ENCODE data around the gene DGKD. TPM values are rescaled to one million over a fixed set of nuclear protein-coding genes. Genes with fewer than 3 reads are reported as not detected.
"Not testable (repeated sequence)": the region's sequence is repeated elsewhere in the genome, so short reads cannot be mapped to it uniquely, and the experiment has no call there.

The DGKD gene
- total and polyA plus RNA-seq, 4 donors: 8.9 to 250 (median 68.3) TPM

DNA sequence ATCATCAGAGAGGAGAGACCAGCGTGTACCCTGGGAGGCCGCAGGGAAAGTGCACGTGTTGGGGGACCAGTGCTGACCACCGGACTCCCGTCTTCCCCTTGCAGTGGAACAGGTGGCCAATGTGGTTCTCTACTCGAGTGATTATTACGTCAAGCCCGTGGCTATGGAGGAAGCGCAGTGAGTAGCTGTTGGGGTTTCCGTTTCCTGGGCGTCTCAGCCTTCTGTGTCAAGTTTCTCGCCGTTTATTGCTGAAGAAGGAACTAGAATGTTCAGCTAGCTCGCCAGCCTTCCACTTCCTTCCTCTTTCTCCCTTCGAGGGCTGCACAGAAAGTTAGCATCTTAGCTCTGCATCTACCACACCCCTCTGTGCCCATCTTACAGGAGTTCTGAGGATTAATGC lies 22.8 kb upstream of the DGKD start:
- H3K4me3 ChIP-seq (ENCODE audit: low read length in 2 of 2): no peak overlapping the region
- no peaks in the 10 kb centered on the region for H3K36me3 ChIP-seq (ENCODE audit: control insufficient read depth in 1 of 2, insufficient read depth in 2 of 2, low read length in 1 of 2)
- H3K27ac ChIP-seq (ENCODE audit: low read depth in 1 of 2, low read length in 2 of 2): no peak overlapping the region
- no peaks in the 10 kb centered on the region for H3K9me3 ChIP-seq (ENCODE audit: control insufficient read depth, low read length)
- ATAC-seq (ENCODE audit: low FRiP score) (peak; percentile 73), DNase-seq (peak in 1 of 2 donors; percentile 86)
- no peaks in the 10 kb centered on the region for H3K4me1 ChIP-seq (ENCODE audit: control insufficient read depth in 1 of 2, insufficient read depth in 2 of 2, low read length in 2 of 2)
- intact Hi-C loops (cut with DNase I): no loop called here
- no peaks in the 10 kb centered on the region for H3K27me3 ChIP-seq (ENCODE audit: control insufficient read depth in 1 of 2, insufficient read depth in 2 of 2, low read length in 1 of 2)
- WGBS, 2 donors: 87% methylated on average over 15 of the region's 15 CpGs

- DNase-seq: no peak
- Histone ChIP-seq H3K27ac (ENCODE audit: low read depth in 1 of 2, low read length in 2 of 2) (no peak overlapping the region), H3K4me1 (ENCODE audit: control insufficient read depth in 1 of 2, insufficient read depth in 2 of 2, low read length in 2 of 2) (no peaks in the 10 kb centered on the region), H3K4me3 (ENCODE audit: low read length in 2 of 2) (no peak overlapping the region), H3K9me3 (ENCODE audit: control insufficient read depth, low read length) (no peaks in the 10 kb centered on the region), H3K36me3 (ENCODE audit: control insufficient read depth in 1 of 2, insufficient read depth in 2 of 2, low read length in 1 of 2) (no peaks in the 10 kb centered on the region), H3K27me3 (ENCODE audit: control insufficient read depth in 1 of 2, insufficient read depth in 2 of 2, low read length in 1 of 2) (no peaks in the 10 kb centered on the region)
- 84 to 88% methylated on average over 4 of the region's 4 CpGs for WGBS, 2 donors
- intact Hi-C loops (cut with DNase I): no loop called here
- no peak for ATAC-seq (ENCODE audit: low FRiP score)
Observed at GRCh38 chr2:233332125-233332524, 22.2 kb upstream of the DGKD start.

DNA sequence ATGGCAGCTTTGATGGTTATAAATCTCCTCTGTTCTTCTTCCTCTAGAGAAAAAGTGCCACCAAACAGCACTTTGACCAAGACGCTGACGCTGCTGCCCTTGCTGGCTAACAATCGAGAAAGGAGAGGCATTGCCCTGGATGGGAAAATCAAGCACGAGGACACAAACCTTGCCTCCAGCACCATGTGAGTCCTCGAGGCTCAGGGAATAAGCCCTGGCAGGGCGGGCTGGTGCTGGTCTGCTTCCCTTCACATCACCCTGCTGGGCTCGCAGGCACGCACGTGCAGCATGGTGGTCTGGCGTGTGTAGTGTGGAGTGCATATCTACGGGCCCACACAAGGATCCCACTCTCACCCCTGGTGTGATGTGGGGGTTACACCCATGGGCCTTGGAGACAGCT lies 19.4 kb upstream of the DGKD start:
- Histone ChIP-seq H3K4me3 (ENCODE audit: low read length in 2 of 2) (no peak overlapping the region), H3K36me3 (ENCODE audit: control insufficient read depth in 1 of 2, insufficient read depth in 2 of 2, low read length in 1 of 2) (no peaks in the 10 kb centered on the region), H3K27me3 (ENCODE audit: control insufficient read depth in 1 of 2, insufficient read depth in 2 of 2, low read length in 1 of 2) (no peaks in the 10 kb centered on the region), H3K9me3 (ENCODE audit: control insufficient read depth, low read length) (no peaks in the 10 kb centered on the region), H3K4me1 (ENCODE audit: control insufficient read depth in 1 of 2, insufficient read depth in 2 of 2, low read length in 2 of 2) (no peaks in the 10 kb centered on the region), H3K27ac (ENCODE audit: low read depth in 1 of 2, low read length in 2 of 2) (no peak overlapping the region)
- peak in 1 of 2 donors; percentile 47 for DNase-seq
- no peak for ATAC-seq (ENCODE audit: low FRiP score)
- WGBS, 2 donors: 87 to 90% methylated on average over 11 of the region's 11 CpGs
- intact Hi-C loops (cut with DNase I): no loop called here

GRCh38 chr2:233336091-233336490 lies 18.2 kb upstream of the DGKD start:
- H3K9me3 ChIP-seq (ENCODE audit: control insufficient read depth, low read length); H3K4me3 ChIP-seq (ENCODE audit: low read length in 2 of 2); H3K27ac ChIP-seq (ENCODE audit: low read depth in 1 of 2, low read length in 2 of 2); ATAC-seq (ENCODE audit: low FRiP score); intact Hi-C loops (cut with DNase I); H3K4me1 ChIP-seq (ENCODE audit: control insufficient read depth in 1 of 2, insufficient read depth in 2 of 2, low read length in 2 of 2); H3K36me3 ChIP-seq (ENCODE audit: control insufficient read depth in 1 of 2, insufficient read depth in 2 of 2, low read length in 1 of 2); H3K27me3 ChIP-seq (ENCODE audit: control insufficient read depth in 1 of 2, insufficient read depth in 2 of 2, low read length in 1 of 2): not testable (repeated sequence)
- 92 to 95% methylated on average over 13 of the region's 13 CpGs for WGBS, 2 donors
- DNase-seq: peak in 1 of 2 donors; percentile 56

- no peaks in the 10 kb centered on the region for H3K9me3 ChIP-seq (ENCODE audit: control insufficient read depth, low read length)
- 90 to 94% methylated on average over 5 of the region's 5 CpGs for WGBS, 2 donors
- ATAC-seq (ENCODE audit: low FRiP score) (no peak), DNase-seq (no peak)
- no peaks in the 10 kb centered on the region for H3K4me1 ChIP-seq (ENCODE audit: control insufficient read depth in 1 of 2, insufficient read depth in 2 of 2, low read length in 2 of 2)
- H3K27me3 ChIP-seq (ENCODE audit: control insufficient read depth in 1 of 2, insufficient read depth in 2 of 2, low read length in 1 of 2): no peaks in the 10 kb centered on the region
- H3K27ac ChIP-seq (ENCODE audit: low read depth in 1 of 2, low read length in 2 of 2): no peak overlapping the region
- H3K4me3 ChIP-seq (ENCODE audit: low read length in 2 of 2): no peak overlapping the region
- intact Hi-C loops (cut with DNase I): no loop called here
- no peaks in the 10 kb centered on the region for H3K36me3 ChIP-seq (ENCODE audit: control insufficient read depth in 1 of 2, insufficient read depth in 2 of 2, low read length in 1 of 2)
Observed at GRCh38 chr2:233336541-233336940, 17.8 kb upstream of the DGKD start.

GRCh38 chr2:233338046-233338445 lies 16.2 kb upstream of the DGKD start:
- no peak for DNase-seq
- intact Hi-C loops (cut with DNase I): no loop called here
- no peak overlapping the region for H3K4me3 ChIP-seq (ENCODE audit: low read length in 2 of 2)
- no peaks in the 10 kb centered on the region for H3K9me3 ChIP-seq (ENCODE audit: control insufficient read depth, low read length)
- no peaks in the 10 kb centered on the region for H3K36me3 ChIP-seq (ENCODE audit: control insufficient read depth in 1 of 2, insufficient read depth in 2 of 2, low read length in 1 of 2)
- ATAC-seq (ENCODE audit: low FRiP score): no peak
- no peaks in the 10 kb centered on the region for H3K4me1 ChIP-seq (ENCODE audit: control insufficient read depth in 1 of 2, insufficient read depth in 2 of 2, low read length in 2 of 2)
- no peaks in the 10 kb centered on the region for H3K27me3 ChIP-seq (ENCODE audit: control insufficient read depth in 1 of 2, insufficient read depth in 2 of 2, low read length in 1 of 2)
- 78 to 79% methylated on average over 5 of the region's 5 CpGs for WGBS, 2 donors
- H3K27ac ChIP-seq (ENCODE audit: low read depth in 1 of 2, low read length in 2 of 2): no peak overlapping the region

DNA sequence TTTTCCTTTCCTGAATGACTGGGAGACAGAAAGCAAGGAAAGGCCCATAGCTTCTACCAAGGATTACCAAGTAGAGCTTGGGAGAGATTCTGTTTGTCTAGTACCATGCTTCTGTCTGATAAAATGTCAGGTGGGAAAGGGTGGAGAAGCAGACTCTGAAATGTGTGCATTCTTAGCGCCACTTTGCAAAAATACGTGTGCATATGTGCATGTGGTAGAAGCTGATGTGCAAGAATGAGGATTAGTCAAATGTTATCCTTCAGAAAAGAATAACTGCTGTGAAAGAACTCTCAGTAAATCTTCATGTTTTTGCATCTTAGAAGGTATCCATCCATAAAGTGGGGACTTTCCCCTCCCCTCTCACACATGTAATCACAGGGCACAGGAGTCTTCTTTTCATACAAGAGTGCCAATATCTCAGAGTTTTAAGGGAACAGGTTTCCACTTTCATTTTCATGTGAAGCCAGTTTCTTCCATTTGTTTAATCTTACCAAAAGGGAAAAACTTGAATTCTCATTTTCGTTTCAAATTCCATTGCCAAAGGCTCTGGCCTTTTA lies 15.4 kb upstream of the DGKD start:
- no peak overlapping the region for H3K27ac ChIP-seq (ENCODE audit: low read depth in 1 of 2, low read length in 2 of 2)
- WGBS, 2 donors: 89 to 92% methylated on average over 3 of the region's 3 CpGs
- intact Hi-C loops (cut with DNase I): no loop called here
- no peak for ATAC-seq (ENCODE audit: low FRiP score)
- H3K4me3 ChIP-seq (ENCODE audit: low read length in 2 of 2): no peak overlapping the region
- no peaks in the 10 kb centered on the region for H3K36me3 ChIP-seq (ENCODE audit: control insufficient read depth in 1 of 2, insufficient read depth in 2 of 2, low read length in 1 of 2)
- DNase-seq: no peak
- no peaks in the 10 kb centered on the region for H3K27me3 ChIP-seq (ENCODE audit: control insufficient read depth in 1 of 2, insufficient read depth in 2 of 2, low read length in 1 of 2)
- no peaks in the 10 kb centered on the region for H3K4me1 ChIP-seq (ENCODE audit: control insufficient read depth in 1 of 2, insufficient read depth in 2 of 2, low read length in 2 of 2)
- no peaks in the 10 kb centered on the region for H3K9me3 ChIP-seq (ENCODE audit: control insufficient read depth, low read length)

GRCh38 chr2:233339427-233339826 lies 14.9 kb upstream of the DGKD start:
- 65 to 79% methylated on average over 3 of the region's 3 CpGs for WGBS, 2 donors
- Histone ChIP-seq H3K27me3 (ENCODE audit: control insufficient read depth in 1 of 2, insufficient read depth in 2 of 2, low read length in 1 of 2) (no peaks in the 10 kb centered on the region), H3K4me1 (ENCODE audit: control insufficient read depth in 1 of 2, insufficient read depth in 2 of 2, low read length in 2 of 2) (no peaks in the 10 kb centered on the region), H3K9me3 (ENCODE audit: control insufficient read depth, low read length) (no peaks in the 10 kb centered on the region), H3K4me3 (ENCODE audit: low read length in 2 of 2) (no peak overlapping the region), H3K27ac (ENCODE audit: low read depth in 1 of 2, low read length in 2 of 2) (no peak overlapping the region), H3K36me3 (ENCODE audit: control insufficient read depth in 1 of 2, insufficient read depth in 2 of 2, low read length in 1 of 2) (no peaks in the 10 kb centered on the region)
- DNase-seq (no peak), ATAC-seq (ENCODE audit: low FRiP score) (no peak)
- intact Hi-C loops (cut with DNase I): no loop called here

DNA sequence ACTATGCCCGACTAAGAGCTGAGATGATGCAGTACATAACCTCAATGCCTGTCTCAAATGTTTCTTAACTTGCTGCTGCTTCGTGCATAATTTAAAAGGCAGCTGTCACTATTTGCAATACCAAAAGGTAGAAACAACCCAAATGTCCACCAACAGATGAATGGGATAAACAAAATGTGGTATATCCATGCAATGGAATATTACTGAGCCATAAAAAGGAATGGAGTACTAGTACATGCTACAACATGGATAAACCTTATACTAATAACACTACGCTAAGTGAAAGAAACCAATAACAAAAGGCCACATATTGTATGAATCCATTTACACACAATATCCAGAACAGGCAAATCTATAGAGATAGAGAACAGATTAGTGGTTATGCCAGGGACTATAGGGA lies 13.0 kb upstream of the DGKD start:
- WGBS, 2 donors: 97 to 98% methylated on average over 3 of the region's 3 CpGs
- no peaks in the 10 kb centered on the region for H3K36me3 ChIP-seq (ENCODE audit: control insufficient read depth in 1 of 2, insufficient read depth in 2 of 2, low read length in 1 of 2)
- intact Hi-C loops (cut with DNase I): no loop called here
- no peaks in the 10 kb centered on the region for H3K4me1 ChIP-seq (ENCODE audit: control insufficient read depth in 1 of 2, insufficient read depth in 2 of 2, low read length in 2 of 2)
- H3K27me3 ChIP-seq (ENCODE audit: control insufficient read depth in 1 of 2, insufficient read depth in 2 of 2, low read length in 1 of 2): no peaks in the 10 kb centered on the region
- ATAC-seq (ENCODE audit: low FRiP score) (no peak), DNase-seq (no peak)
- H3K4me3 ChIP-seq (ENCODE audit: low read length in 2 of 2): no peak overlapping the region
- H3K9me3 ChIP-seq (ENCODE audit: control insufficient read depth, low read length): no peaks in the 10 kb centered on the region
- no peak overlapping the region for H3K27ac ChIP-seq (ENCODE audit: low read depth in 1 of 2, low read length in 2 of 2)

Data from aorta (tissue), 5 donors.